ENCODE measurements around the gene PDRG1.

The PDRG1 gene

GRCh38 chr20:31909253-31910070 lies 42.4 kb downstream of the PDRG1 start:
- Histone ChIP-seq H3K27ac (no peak overlapping the region), H3K4me3 (no peak overlapping the region), H3K36me3 (no peaks in the 10 kb centered on the region), H3K4me1 (no peaks in the 10 kb centered on the region), H3K27me3 (no peaks in the 10 kb centered on the region), H3K9me3 (no peaks in the 10 kb centered on the region)
- no peak for DNase-seq
- intact Hi-C loops (cut with DNase I; ENCODE audit: low total_unique reads), result no loop called here
- no peak for TF ChIP-seq CTCF (IDR thresholded peaks at IDR 0.05)

GRCh38 chr20:31908424-31908823 lies 43.4 kb downstream of the PDRG1 start:
- Histone ChIP-seq H3K36me3 (no peaks in the 10 kb centered on the region), H3K9me3 (no peaks in the 10 kb centered on the region), H3K4me3 (no peak overlapping the region), H3K27me3 (no peaks in the 10 kb centered on the region), H3K27ac (no peak overlapping the region), H3K4me1 (no peaks in the 10 kb centered on the region)
- intact Hi-C loops (cut with DNase I; ENCODE audit: low total_unique reads), result no loop called here
- TF ChIP-seq CTCF (IDR thresholded peaks at IDR 0.05), result no peak
- DNase-seq, result no peak

GRCh38 chr20:31908016-31908415 lies 43.8 kb downstream of the PDRG1 start:
- no peaks in the 10 kb centered on the region for H3K9me3 ChIP-seq
- no peaks in the 10 kb centered on the region for H3K27me3 ChIP-seq
- H3K27ac ChIP-seq, result no peak overlapping the region
- no peak for TF ChIP-seq CTCF (IDR thresholded peaks at IDR 0.05)
- H3K36me3 ChIP-seq, result no peaks in the 10 kb centered on the region
- no peak overlapping the region for H3K4me3 ChIP-seq
- intact Hi-C loops (cut with DNase I; ENCODE audit: low total_unique reads), result no loop called here
- DNase-seq, result no peak
- no peaks in the 10 kb centered on the region for H3K4me1 ChIP-seq

- Histone ChIP-seq H3K9me3 (no peaks in the 10 kb centered on the region), H3K4me3 (no peak overlapping the region), H3K27ac (no peak overlapping the region), H3K27me3 (no peaks in the 10 kb centered on the region), H3K36me3 (no peaks in the 10 kb centered on the region), H3K4me1 (no peaks in the 10 kb centered on the region)
- TF ChIP-seq CTCF (IDR thresholded peaks at IDR 0.05), result no peak
- DNase-seq, result no peak
- intact Hi-C loops (cut with DNase I; ENCODE audit: low total_unique reads), result no loop called here
Measured at GRCh38 chr20:31907046-31907445, 44.8 kb downstream of the PDRG1 start.

GRCh38 chr20:31906001-31906400 lies 45.8 kb downstream of the PDRG1 start:
- no peaks in the 10 kb centered on the region for H3K27me3 ChIP-seq
- intact Hi-C loops (cut with DNase I; ENCODE audit: low total_unique reads), result no loop called here
- no peak for TF ChIP-seq CTCF (IDR thresholded peaks at IDR 0.05)
- H3K4me3 ChIP-seq, result no peak overlapping the region
- no peaks in the 10 kb centered on the region for H3K36me3 ChIP-seq
- no peak for DNase-seq
- H3K9me3 ChIP-seq, result no peaks in the 10 kb centered on the region
- no peaks in the 10 kb centered on the region for H3K4me1 ChIP-seq
- no peak overlapping the region for H3K27ac ChIP-seq

Measured in tibial artery (tissue), 4 donors.